Mesenchymal stem cell (in vitro differentiated cells and primary cell): Measurements from ENCODE around the gene PTBP2. TPM values are rescaled to one million over a fixed set of nuclear protein-coding genes. Genes with fewer than 3 reads are reported as not detected.

Source experiments
- DNase-seq: peaks from one replicate; pipeline ENCODE4 v3.0.0-alpha.2; 2013
- H2AFZ ChIP-seq: one replicate; pipeline ENCODE4 v1.6.1; 2013; ENCODE audit warnings: low read depth, mild to moderate bottlenecking, control low read depth, inconsistent platforms, low read length, moderate library complexity
- H2AK5ac ChIP-seq: 2 replicates; pipeline ENCODE4 v1.6.1; 2013; ENCODE audit warnings: low read length, moderate library complexity, mild to moderate bottlenecking, inconsistent platforms; ENCODE audit not compliant: severe bottlenecking
- H2BK120ac ChIP-seq: one replicate; pipeline ENCODE4 v1.6.1; 2013; ENCODE audit warnings: low read depth, mild to moderate bottlenecking, inconsistent platforms, low read length, moderate library complexity
- H2BK12ac ChIP-seq, 2 experiments: one replicate each; pipeline ENCODE4 v1.6.1; 2013; ENCODE audit warnings: inconsistent platforms in 2 of 2, low read length in 2 of 2, mild to moderate bottlenecking in 2 of 2, moderate library complexity in 2 of 2, control low read depth in 1 of 2
- H2BK15ac ChIP-seq: one replicate; pipeline ENCODE4 v1.6.1; 2013; ENCODE audit warnings: mild to moderate bottlenecking, low read depth, inconsistent platforms; ENCODE audit not compliant: poor library complexity, severe bottlenecking
- H2BK5ac ChIP-seq: 2 replicates; pipeline ENCODE4 v1.6.1; 2013; ENCODE audit warnings: low read depth, mild to moderate bottlenecking, low read length, control low read depth, inconsistent platforms; ENCODE audit not compliant: poor library complexity, severe bottlenecking
- H3K14ac ChIP-seq, 2 experiments: one replicate each; pipeline ENCODE4 v1.6.1; 2013; ENCODE audit warnings: inconsistent platforms in 2 of 2, low read length in 2 of 2, control low read depth in 1 of 2, mild to moderate bottlenecking in 1 of 2, moderate library complexity in 1 of 2
- H3K18ac ChIP-seq, 2 experiments: one replicate each; pipeline ENCODE4 v1.6.1; 2013; ENCODE audit warnings: inconsistent platforms in 2 of 2, low read length in 2 of 2, control low read depth in 1 of 2, low read depth in 1 of 2, mild to moderate bottlenecking in 1 of 2
- H3K23ac ChIP-seq, 2 experiments: one replicate each; pipeline ENCODE4 v1.6.1; 2013; ENCODE audit warnings: inconsistent platforms in 2 of 2, low read length in 2 of 2, mild to moderate bottlenecking in 2 of 2, moderate library complexity in 2 of 2, control low read depth in 1 of 2
- H3K27ac ChIP-seq: 2 replicates; pipeline ENCODE4 v1.5.1; 2013; ENCODE audit warnings: mild to moderate bottlenecking, moderate library complexity, low read length, control low read depth, inconsistent platforms; ENCODE audit not compliant: poor library complexity, severe bottlenecking
- H3K27me3 ChIP-seq, 2 experiments: 2 replicates each; pipeline versions ENCODE4 v1.6.1 to v1.7.0; 2013; ENCODE audit warnings: low read length in 2 of 2, mild to moderate bottlenecking in 2 of 2, moderate library complexity in 2 of 2, control low read depth in 1 of 2, inconsistent platforms in 1 of 2; ENCODE audit not compliant: control insufficient read depth in 1 of 2, insufficient read depth in 1 of 2
- H3K36me3 ChIP-seq, 2 experiments: 2 replicates each; pipeline versions ENCODE4 v1.6.1 to v1.7.0; 2013; ENCODE audit warnings: low read length in 2 of 2, control low read depth in 1 of 2, inconsistent platforms in 1 of 2, low read depth in 1 of 2, mild to moderate bottlenecking in 1 of 2; ENCODE audit not compliant: insufficient read depth in 2 of 2, control insufficient read depth in 1 of 2
- H3K4ac ChIP-seq, 2 experiments: one replicate each; pipeline ENCODE4 v1.6.1; 2013; ENCODE audit warnings: inconsistent platforms in 2 of 2, low read length in 2 of 2, mild to moderate bottlenecking in 2 of 2, moderate library complexity in 2 of 2, control low read depth in 1 of 2, low read depth in 1 of 2
- H3K4me1 ChIP-seq: 2 replicates; pipeline ENCODE4 v1.6.1; 2013; ENCODE audit warnings: low read depth, low read length, control low read depth; ENCODE audit not compliant: control insufficient read depth, insufficient read depth
- H3K4me2 ChIP-seq: 2 replicates; pipeline ENCODE4 v1.6.1; 2013; ENCODE audit warnings: low read length, mild to moderate bottlenecking, inconsistent platforms; ENCODE audit not compliant: poor library complexity, severe bottlenecking
- H3K4me3 ChIP-seq, 2 experiments: 2 replicates each; pipeline versions ENCODE4 v1.5.1 to v1.7.0; 2013; ENCODE audit warnings: low read length in 2 of 2, mild to moderate bottlenecking in 2 of 2, control low read depth in 1 of 2, low read depth in 1 of 2; ENCODE audit not compliant: insufficient read depth in 1 of 2
- H3K79me1 ChIP-seq: replicated peaks from 2 replicates; pipeline ENCODE4 v1.6.1; 2013; ENCODE audit warnings: mild to moderate bottlenecking, control low read depth, low read length, inconsistent platforms; ENCODE audit not compliant: poor library complexity, severe bottlenecking
- H3K9ac ChIP-seq: 2 replicates; pipeline ENCODE4 v1.7.0; 2013; ENCODE audit warnings: mild to moderate bottlenecking, low read length, moderate library complexity
- H3K9me3 ChIP-seq: 2 replicates; pipeline ENCODE4 v1.7.0; 2013; ENCODE audit warnings: mild to moderate bottlenecking, low read length; ENCODE audit not compliant: control insufficient read depth
- H4K8ac ChIP-seq: one replicate; pipeline ENCODE4 v1.6.1; 2013; ENCODE audit warnings: inconsistent platforms, mild to moderate bottlenecking, low read length, moderate library complexity
- H4K91ac ChIP-seq: one replicate; pipeline ENCODE4 v1.6.1; 2013; ENCODE audit warnings: mild to moderate bottlenecking, low read length, inconsistent platforms
- WGBS: methylation state at CpG from one replicate; pipeline ENCODE4 v1.1.7; 2013; ENCODE audit warnings: mixed read lengths; 5-methylcytosine and 5-hydroxymethylcytosine counted together
- polyA plus RNA-seq, 2 experiments: library from polyadenylated mRNA; stranded (reverse); fragments of 200-250 nt; gene quantifications; one replicate each; pipeline ENCODE4 v1.2.3, GENCODE V29; 2013

PTBP2 gene
- polyA plus RNA-seq (2013, experiment 1 of 2): 9.4 TPM
- polyA plus RNA-seq (2013, experiment 2 of 2): 8.1 TPM

GRCh38 chr1:96721416-96722160 lies at the start of gene PTBP2:
TSS of gene PTBP2 (plus strand) at chr1:96721784. CDS start at chr1:96721865, 81 bp downstream.
- peak within 1 kb of the TSS; percentile 99 for H2BK15ac ChIP-seq

GRCh38 chr1:96674915-96675314 lies 46.7 kb upstream of the PTBP2 start:
- H3K9ac ChIP-seq: no peak overlapping the region
- H2BK15ac ChIP-seq: no peak overlapping the region
- H3K36me3 ChIP-seq: no peaks in the 10 kb centered on the region
- peaks cover 20% of the 10 kb centered on the region for H3K9me3 ChIP-seq
- peaks cover 1% of the 10 kb centered on the region for H3K4me1 ChIP-seq
- WGBS: 50% methylated on average over 1 of the region's 1 CpG
- H4K91ac ChIP-seq: no peak overlapping the region
- no peak overlapping the region for H2BK120ac ChIP-seq
- H3K4me2 ChIP-seq: no peak overlapping the region
- H3K18ac ChIP-seq: peak overlapping the region in 1 of 2 experiments; percentile 0
- no peak overlapping the region for H2BK12ac ChIP-seq
- no peak overlapping the region for H4K8ac ChIP-seq
- H3K23ac ChIP-seq: no peak overlapping the region
- no peak overlapping the region for H3K27ac ChIP-seq
- H2AK5ac ChIP-seq: no peak overlapping the region
- H2BK5ac ChIP-seq: no peak overlapping the region
- no peak overlapping the region for H2AFZ ChIP-seq
- no peak overlapping the region for H3K4me3 ChIP-seq
- no peaks in the 10 kb centered on the region for H3K27me3 ChIP-seq
- H3K14ac ChIP-seq: no peak overlapping the region
- H3K4ac ChIP-seq: no peak overlapping the region
- no peak for DNase-seq
- H3K79me1 ChIP-seq: no peaks in the 10 kb centered on the region

More at GRCh38 chr1:96721416-96722160, at the start of gene PTBP2:
- Histone ChIP-seq H3K4me1 (no peaks in the 10 kb centered on the region), H3K9me3 (no peaks in the 10 kb centered on the region), H3K27me3 (no peaks in the 10 kb centered on the region), H3K23ac (no peak within 1 kb of the TSS), H3K79me1 (peaks cover 1% of the 10 kb centered on the region), H3K9ac (peak within 1 kb of the TSS; percentile 95), H3K4ac (peak within 1 kb of the TSS; percentile 72 to 95), H2BK12ac (peak within 1 kb of the TSS in 1 of 2 experiments; percentile 7), H2AK5ac (no peak within 1 kb of the TSS), H2BK120ac (peak within 1 kb of the TSS; percentile 98), H3K14ac (peak within 1 kb of the TSS; percentile 86 to 96), H3K36me3 (peaks cover 14% of the 10 kb centered on the region in 2 experiments), H3K18ac (peak within 1 kb of the TSS; percentile 96 to 97), H3K4me3 (peak within 1 kb of the TSS; percentile 93 to 94), H2BK5ac (peak within 1 kb of the TSS; percentile 97), H3K4me2 (peak within 1 kb of the TSS; percentile 70), H4K91ac (peak within 1 kb of the TSS; percentile 92), H3K27ac (peak within 1 kb of the TSS; percentile 83), H4K8ac (peak within 1 kb of the TSS; percentile 81), H2AFZ (peak within 1 kb of the TSS; percentile 16)
- WGBS: under 1% methylated on average over 43 of the region's 75 CpGs
- DNase-seq: peak; percentile 80

GRCh38 chr1:96682056-96682455 lies 39.5 kb upstream of the PTBP2 start:
- Histone ChIP-seq H3K4me3 (no peak overlapping the region), H4K8ac (no peak overlapping the region), H4K91ac (no peak overlapping the region), H3K18ac (no peak overlapping the region), H3K27me3 (no peaks in the 10 kb centered on the region), H2BK12ac (no peak overlapping the region), H3K4ac (no peak overlapping the region), H3K27ac (no peak overlapping the region), H2BK5ac (no peak overlapping the region), H3K4me1 (no peaks in the 10 kb centered on the region), H2AK5ac (no peak overlapping the region), H2AFZ (no peak overlapping the region), H3K79me1 (no peaks in the 10 kb centered on the region), H3K23ac (no peak overlapping the region), H2BK120ac (no peak overlapping the region), H3K36me3 (no peaks in the 10 kb centered on the region), H3K14ac (no peak overlapping the region), H3K9ac (no peak overlapping the region), H2BK15ac (no peak overlapping the region), H3K9me3 (no peaks in the 10 kb centered on the region), H3K4me2 (no peak overlapping the region)
- WGBS: 80% methylated on average over 5 of the region's 6 CpGs
- DNase-seq: no peak

- H2BK120ac ChIP-seq: no peak overlapping the region
These were observed 37.7 kb upstream of the PTBP2 start for GRCh38 chr1:96683931-96684330.

More at GRCh38 chr1:96683931-96684330, 37.7 kb upstream of the PTBP2 start:
- H3K4me2 ChIP-seq: no peak overlapping the region
- WGBS: 100% methylated on average over 2 of the region's 2 CpGs
- H3K4ac ChIP-seq: no peak overlapping the region
- no peak overlapping the region for H2AK5ac ChIP-seq
- no peak overlapping the region for H3K9ac ChIP-seq
- no peak for DNase-seq
- no peak overlapping the region for H3K27ac ChIP-seq
- H2AFZ ChIP-seq: no peak overlapping the region
- H3K27me3 ChIP-seq: no peaks in the 10 kb centered on the region
- no peak overlapping the region for H4K8ac ChIP-seq
- no peaks in the 10 kb centered on the region for H3K36me3 ChIP-seq
- no peaks in the 10 kb centered on the region for H3K9me3 ChIP-seq
- H2BK12ac ChIP-seq: no peak overlapping the region
- H3K4me3 ChIP-seq: no peak overlapping the region
- no peak overlapping the region for H3K18ac ChIP-seq
- no peak overlapping the region for H2BK15ac ChIP-seq
- H4K91ac ChIP-seq: no peak overlapping the region
- no peaks in the 10 kb centered on the region for H3K79me1 ChIP-seq
- no peak overlapping the region for H3K14ac ChIP-seq
- no peaks in the 10 kb centered on the region for H3K4me1 ChIP-seq
- H3K23ac ChIP-seq: no peak overlapping the region
- no peak overlapping the region for H2BK5ac ChIP-seq
